Spleen (tissue), 7 donors: ENCODE results near the gene NMRK2.

Source experiments
- POLR2A ChIP-seq, 3 donors: fragments of 450-650 bp; IDR thresholded peaks; one replicate each; pipeline ENCODE4 v1.5.1; 2017; ENCODE audit warnings: antibody characterized with exemption in 3 of 3, mild to moderate bottlenecking in 1 of 3
- TF ChIP-seq, protein P1 (sequence below), 11 experiments: fragments of 200-600 bp in 7 of 11; fragments of 450-650 bp in 4 of 11; sonication (generic) in 4 of 11; IDR thresholded peaks in 8 of 11; conservative IDR thresholded peaks in 3 of 11; 1 replicate in 7 of 11; 2 replicates in 4 of 11; pipeline versions ENCODE4 v1.4.0 to v1.8.0; 2016 to 2021; ENCODE audit warnings: antibody characterized with exemption in 11 of 11, inconsistent platforms in 4 of 11, mild to moderate bottlenecking in 1 of 11
- donor health status: DM: no; HTN: no; CAD: no; lungs with moderate emphysema.
- donor health status: DM: no; HTN: no; CAD: no.
- donor health status: DM: no; HTN: no; CAD: no.

DNA sequence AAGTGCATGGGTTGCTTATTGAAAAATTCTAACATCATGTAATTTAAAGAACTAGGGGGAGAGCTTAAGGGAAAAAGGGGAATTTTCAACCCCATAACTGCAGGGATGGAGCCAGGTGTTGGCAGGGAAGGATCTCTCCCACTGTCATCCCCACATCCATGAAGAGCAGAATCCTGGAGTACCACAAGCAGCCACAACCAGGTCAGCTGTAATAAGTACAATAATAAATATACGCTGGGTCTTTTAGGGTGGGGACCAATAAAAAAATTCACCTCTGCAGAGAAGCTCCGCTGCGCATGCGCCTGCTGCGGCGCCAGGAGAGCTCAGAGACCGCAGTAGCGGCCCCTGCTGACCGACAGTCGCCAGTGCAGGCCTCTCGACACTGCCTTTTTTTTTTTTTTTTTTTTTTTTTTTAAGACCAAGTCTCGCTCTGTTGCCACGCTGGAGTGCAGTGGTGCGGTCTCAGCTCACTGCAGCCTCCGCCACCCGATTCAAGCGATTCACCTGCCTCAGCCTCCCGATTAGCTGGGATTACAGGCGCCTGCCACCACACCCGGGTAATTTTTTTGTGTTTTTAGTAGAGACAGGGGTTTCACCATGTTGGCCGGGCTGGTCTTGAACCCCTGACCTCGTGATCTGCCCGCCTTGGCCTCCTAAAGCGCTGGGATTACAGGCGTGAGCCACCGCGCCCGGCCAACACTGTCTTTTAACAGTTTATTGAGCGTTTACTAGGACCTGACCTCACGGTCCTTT is 54.9 kb downstream of the NMRK2 start:
- TF ChIP-seq, protein P1, sequence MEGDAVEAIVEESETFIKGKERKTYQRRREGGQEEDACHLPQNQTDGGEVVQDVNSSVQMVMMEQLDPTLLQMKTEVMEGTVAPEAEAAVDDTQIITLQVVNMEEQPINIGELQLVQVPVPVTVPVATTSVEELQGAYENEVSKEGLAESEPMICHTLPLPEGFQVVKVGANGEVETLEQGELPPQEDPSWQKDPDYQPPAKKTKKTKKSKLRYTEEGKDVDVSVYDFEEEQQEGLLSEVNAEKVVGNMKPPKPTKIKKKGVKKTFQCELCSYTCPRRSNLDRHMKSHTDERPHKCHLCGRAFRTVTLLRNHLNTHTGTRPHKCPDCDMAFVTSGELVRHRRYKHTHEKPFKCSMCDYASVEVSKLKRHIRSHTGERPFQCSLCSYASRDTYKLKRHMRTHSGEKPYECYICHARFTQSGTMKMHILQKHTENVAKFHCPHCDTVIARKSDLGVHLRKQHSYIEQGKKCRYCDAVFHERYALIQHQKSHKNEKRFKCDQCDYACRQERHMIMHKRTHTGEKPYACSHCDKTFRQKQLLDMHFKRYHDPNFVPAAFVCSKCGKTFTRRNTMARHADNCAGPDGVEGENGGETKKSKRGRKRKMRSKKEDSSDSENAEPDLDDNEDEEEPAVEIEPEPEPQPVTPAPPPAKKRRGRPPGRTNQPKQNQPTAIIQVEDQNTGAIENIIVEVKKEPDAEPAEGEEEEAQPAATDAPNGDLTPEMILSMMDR (IDR thresholded peaks at IDR 0.05 in 8 of 11, conservative IDR thresholded peaks at IDR 0.05 in 3 of 11) = peak; percentile 77 to 96 (median 88)
- TF ChIP-seq POLR2A (IDR thresholded peaks at IDR 0.05) = no peak
